DMS79 treated with DMSO at 0.1 percent for 48 hours (cell line): ENCODE measurements around the gene HSBP1L1.

Experiments
- DNase-seq: peaks from one replicate; lab custom pipeline; 2025; lab: John Stamatoyannopoulos, UW

HSBP1L1 gene

DNA sequence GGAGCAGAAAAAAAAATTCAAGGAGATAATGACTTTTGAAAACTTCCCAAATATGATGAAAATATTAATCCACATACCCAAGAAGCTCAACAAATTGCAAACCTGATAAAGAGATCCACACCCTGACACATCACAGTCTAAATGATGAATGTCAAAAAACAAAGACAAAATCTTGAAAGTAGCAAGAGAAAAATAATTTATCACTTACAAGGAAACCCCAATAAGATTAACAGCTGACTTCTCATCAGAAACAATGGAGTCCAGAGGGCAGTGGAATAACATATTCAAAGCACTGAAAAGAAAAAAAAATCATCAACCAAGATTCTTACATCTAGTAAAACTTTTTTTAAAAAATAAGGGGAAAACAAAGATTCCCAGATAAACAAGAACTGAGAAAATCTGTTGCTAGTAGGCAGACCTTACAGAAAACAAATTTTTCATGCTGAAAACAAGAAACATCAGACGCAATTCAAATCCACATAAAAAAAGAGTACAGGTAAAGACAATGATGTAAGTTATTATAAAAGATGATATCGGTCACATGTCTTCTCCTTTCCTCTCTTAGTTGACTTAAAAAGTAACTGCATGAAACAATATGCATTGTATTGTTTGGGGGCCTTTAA, 34.3 kb upstream of the HSBP1L1 start:
- no peak for DNase-seq

DNA sequence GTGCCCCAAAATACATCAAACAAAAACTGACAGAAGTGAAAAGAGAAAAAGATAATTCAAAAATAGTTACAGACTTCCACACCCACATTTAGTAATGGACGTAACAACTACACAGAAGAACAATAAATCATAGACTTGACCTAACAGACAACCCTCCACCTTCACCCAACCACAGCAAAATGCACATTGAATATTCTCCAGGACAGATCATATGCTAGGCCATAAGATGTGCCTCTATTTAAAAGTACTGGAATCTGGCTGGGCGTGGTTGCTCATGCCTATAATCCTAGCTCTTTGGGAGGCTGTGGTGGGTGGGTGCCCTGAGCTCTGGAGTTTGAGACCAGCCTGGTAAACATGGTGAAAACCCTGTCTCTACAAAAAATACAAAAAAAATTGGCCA, 33.0 kb upstream of the HSBP1L1 start:
- no peak for DNase-seq

DNA sequence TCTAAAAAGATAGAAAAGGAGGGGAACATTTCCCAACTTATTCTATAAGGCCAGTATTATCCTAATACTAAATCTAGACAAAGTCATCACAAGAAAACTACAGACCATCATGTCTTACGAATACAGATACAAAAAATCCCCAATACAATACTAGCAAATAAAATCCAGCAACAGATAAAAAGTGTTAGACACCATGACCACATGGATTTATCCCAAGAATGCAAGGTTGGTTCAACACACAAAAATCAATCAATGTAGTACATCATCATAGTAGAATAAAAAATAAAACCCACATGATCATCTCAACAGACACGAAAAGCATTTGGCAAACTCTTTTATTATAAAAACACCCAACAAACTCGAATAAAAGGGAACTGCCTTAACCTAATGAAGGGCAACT, 31.5 kb upstream of the HSBP1L1 start:
- DNase-seq: no peak

DNA sequence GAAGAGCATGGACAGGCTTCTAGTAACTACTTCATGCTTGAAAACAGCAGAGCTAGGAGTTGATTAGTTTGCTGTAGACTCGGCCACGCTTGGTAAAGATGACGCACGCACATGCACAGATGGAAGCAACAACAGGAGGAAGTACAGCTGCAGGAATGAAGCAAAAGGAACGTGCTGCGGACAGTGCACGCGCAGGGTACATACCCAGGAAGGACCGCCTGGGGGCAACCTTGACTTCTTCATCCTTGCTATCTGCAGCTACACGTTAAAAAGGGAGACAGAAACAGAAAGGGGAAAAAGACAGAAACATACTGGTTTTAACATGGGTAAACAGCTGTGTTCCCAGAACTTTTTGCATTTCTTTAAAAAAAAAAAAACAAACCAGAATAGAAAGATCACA, 30.7 kb upstream of the HSBP1L1 start:
- no peak for DNase-seq

DNA sequence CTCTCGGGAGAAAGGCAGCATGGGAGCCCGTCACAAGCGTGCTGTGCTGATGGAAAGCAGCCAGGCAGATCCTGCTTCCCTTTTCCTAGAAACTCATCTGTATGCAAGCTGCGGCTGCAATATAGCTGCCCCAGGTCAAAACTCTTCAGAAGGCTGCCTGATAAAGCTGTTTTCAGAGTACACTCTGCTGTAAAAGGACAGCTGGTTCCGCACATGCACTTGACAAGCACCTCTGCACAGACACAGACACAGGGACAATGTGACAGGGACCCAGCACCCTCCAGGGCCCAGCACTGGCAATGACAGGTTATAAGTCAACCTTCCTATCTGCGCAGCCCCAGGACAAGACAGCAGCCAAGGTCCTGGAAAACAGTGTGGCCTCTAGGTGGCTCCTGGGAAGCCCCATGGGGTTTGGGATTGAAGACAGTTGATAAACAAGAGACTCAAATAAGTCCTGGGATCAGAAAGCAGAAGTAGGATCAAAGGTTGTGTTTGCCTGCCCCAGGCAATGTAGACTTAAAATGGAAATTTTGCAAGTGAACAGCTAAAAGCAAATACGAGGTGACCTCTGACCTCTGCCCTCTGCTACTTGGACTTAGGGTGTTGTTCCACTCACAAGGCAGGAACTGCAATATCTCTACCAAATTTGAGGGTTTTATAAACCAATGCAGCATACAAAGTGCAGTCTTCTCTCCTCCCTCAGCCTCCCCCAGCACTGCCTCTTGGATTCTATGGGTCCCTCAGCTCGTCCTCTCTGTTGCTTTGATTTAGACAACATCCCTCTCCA, 29.9 kb upstream of the HSBP1L1 start:
- no peak for DNase-seq

DNA sequence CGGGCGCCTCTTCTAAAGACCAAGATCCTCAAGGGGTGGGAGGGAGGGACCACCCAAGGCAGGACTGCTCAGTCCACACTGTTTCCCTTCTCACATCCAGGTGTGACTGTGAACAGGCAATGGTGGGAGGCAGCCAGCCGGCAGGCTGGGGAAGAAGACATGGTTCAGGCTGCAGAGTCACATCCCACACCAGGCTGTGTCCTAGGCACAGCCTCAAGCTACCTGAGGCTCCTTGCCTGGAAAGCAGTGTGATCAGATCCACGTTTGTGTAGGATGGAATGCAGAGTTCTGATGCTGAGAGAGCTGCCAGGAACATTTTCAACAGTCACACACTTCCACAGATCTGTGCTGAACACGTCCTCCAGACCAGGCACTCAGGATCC, 29.4 kb upstream of the HSBP1L1 start:
- DNase-seq: no peak

DNA sequence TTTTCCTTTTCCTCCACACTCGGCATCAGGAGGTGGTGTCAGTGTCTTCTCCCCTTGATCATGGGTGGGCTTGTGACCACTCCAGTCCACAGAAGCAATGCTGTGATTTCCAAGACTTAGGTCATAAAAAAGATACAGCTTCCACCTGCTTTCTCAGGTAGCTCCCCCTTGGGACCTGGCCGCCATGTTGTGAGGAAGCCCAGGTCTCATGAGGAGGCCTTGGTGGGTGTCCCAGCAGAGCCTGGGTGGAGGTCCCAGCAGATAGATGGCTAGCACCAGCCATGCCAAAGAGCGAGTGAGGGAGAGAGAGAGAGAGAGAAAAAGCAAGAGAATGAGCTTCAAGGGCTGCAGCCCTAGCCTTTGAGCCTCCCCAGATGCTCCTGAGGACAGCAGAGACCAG, 28.9 kb upstream of the HSBP1L1 start:
- DNase-seq: no peak

DNA sequence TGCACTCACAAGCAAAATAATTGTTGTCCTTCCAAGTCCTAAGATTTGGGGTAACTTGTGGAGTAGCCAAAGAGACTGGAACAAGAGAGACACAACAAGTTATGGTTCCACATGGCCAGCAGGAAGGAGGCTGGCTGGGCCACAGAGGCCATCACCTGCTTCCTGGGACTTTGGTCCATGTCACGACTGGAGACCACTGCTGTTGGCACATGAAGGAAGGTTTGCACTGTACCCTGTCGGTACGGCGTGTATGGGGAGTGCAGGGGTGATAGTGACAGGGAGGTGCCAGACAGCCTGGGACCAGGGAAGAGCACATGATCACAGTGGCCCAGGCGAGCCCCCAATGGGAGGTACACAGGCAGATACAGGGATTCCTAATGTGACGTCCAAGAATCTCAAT, 28.5 kb upstream of the HSBP1L1 start:
- no peak for DNase-seq

DNA sequence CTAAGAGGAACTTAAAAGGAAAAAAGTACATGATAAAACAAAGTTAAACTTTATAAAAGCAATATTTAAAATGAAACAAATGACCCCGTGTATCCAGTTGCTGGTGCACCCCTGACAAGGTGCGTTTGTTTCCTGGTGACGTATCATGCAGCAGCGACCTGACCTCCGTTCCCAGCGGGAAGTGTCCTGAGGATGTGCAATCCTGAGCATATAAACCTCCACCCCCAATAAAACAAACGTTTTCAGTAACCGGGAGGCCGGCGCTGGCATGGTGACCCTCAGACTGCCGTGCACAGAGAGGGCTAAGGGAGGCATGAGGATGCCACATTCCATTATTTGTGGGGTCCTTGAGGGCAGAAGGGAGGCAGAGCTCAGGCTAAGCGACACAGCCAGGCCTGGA, 27.8 kb upstream of the HSBP1L1 start:
- DNase-seq: no peak

DNA sequence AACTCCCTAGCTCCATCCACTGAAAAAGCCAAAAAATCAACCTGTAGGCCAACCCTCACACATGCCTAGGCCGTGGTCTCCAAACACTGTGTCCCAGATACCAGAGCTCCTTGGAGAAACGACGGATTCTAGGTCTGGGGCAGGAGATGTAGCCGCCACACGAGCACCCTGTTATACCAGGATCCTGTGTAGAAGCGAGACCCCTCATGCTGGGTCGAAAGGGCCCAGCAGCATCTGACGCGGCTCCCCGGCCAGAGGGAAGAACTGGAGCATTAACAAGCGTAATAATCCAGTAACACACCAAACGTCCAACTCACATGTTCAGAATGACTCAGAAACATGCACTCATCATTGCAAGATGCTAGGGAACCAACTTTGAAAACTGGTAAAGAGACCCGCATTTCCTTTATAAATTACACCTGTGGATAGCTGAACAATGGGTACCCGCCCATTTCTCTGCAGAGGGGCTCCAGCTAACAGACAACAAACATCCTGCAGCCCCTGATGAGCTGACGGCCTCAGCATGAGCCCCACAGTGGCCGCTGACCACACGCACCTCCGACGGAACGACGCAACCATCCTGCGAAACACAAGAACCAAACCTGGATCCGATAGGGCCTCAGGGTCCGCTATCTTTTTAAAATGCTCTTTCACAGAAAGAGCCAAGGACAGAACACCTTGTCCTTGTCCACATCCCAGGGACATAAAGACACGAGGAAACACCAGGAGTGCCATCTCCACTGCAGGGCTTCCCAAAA, 27.2 kb upstream of the HSBP1L1 start:
- DNase-seq: no peak

DNA sequence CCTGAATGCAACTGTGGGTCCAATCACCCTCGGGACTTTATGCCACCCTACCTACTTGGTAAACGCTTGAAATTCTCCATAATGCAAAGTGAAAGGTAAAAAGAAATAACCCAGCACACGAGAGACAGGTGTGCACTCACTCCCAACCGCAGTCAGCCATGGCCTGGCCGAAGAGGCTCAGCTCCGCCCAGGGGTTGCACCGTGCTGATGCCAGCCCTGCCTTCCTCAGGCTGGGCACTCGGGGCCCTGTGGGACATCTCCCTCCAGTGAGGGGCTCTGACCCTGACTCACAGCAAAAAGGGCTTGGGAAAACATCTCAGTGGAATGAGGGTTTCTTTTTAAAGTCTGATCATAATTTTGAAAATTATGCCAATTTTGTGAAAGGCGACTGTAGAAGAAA, 26.2 kb upstream of the HSBP1L1 start:
- no peak for DNase-seq

DNA sequence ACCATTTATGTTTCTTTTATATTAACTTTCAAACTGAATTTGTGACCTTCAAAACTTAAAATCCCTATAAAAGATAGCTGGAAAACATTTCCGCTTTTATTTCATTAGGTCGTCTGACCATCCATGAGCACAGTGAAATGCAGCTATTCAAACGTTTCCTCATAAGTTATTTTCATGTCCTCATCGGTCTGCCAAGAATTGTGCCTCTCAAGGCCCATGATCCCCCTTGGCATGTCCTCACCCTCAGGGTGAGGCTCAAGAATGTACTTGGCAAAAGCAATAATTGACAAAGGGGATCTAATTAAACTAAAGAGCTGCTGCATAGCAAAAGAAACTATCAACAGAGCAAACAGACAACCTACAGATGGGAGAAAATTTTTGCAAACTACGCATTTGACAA, 25.3 kb upstream of the HSBP1L1 start:
- DNase-seq: no peak

DNA sequence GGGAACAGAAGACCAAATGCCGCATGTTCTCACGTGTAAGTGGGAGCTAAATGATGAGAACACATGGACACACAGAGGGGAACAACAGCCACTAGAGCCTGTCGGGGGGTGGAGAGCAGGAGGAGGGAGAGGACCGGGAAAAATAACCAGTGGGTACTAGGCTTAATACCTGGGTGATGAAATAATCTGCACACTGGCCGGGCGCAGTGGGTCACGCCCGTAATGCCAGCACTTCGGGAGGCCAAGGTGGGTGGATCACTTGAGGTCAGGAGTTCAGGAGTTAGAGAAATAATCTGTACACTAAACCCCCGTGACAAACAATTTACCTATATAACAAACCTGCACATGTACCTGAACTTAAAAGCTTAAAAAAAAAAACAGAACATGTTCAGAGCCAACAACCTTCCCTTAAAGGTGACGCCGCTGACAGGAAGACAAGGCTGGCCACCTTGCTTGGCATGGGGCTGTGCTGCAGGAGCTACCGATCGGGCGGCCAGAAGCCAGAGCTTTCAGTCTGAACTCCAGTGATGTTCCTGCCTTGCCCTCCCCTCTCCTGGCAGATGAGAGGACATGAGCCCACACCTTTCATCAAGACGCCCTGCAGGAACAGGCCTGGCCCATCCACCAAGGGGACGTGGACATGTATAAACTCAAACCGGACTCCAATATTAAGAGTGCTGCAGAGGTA, 24.2 kb upstream of the HSBP1L1 start:
- no peak for DNase-seq

DNA sequence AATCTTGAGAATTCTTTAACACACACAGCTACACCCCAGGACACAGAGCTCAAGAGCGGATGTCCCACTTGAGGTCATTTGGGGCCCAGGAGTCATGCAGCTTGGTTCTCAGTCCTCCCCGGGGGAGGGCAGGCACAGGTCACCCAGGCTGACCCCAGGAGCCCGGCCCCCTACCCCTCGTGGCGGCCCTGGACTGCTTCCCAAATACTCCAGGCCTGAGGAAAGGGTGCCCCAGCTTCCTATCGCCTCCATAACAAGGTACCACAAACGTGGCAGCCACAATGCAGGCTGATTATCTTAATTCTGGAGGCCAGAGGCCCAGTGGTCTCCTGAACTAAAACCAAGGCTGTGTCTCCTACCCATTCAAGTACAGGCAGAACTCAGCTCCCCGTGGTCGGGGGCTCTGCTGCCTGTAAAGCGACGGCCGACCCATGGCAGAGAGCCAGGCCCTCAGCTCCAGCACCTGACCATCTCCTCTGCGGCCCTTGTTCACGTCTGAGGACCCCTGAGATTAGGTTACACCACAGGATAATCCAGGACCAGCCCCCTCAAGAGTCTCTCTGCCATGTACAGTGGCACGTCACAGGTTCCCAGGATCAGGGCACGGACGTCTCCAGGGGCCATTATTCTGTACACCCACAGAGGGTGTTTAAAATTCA, 23.5 kb upstream of the HSBP1L1 start:
- peak; percentile 12 for DNase-seq

DNA sequence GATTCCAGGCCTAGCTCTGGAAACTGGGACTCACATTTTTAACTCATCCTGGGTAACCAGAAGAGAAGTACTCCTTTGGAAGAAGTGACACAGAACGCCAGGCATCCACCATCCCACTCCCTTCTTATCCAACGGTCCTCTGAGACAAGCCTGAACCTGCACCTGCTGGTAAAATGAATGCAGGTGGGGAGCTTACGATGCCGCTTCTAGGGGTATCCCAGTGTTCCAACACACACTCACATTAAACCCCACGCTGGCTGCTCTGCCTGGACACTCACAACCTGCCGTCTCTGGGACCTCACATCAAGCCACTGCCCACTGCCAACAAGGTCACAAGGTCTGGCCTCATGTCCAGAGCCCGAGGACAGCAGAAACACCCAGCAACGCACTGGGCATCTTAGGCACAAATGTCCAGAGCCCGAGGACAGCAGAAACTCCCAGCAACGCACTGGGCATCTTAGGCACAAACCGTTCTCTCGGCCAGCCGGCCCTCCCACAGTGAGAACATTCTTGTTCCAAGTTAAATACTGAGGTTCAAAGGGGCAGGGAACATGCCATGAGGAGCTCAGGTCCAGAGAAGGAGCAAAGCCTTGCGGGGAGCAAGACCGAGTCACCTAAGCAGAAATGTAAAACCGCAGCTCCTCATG, 22.8 kb upstream of the HSBP1L1 start:
- DNase-seq: no peak

DNA sequence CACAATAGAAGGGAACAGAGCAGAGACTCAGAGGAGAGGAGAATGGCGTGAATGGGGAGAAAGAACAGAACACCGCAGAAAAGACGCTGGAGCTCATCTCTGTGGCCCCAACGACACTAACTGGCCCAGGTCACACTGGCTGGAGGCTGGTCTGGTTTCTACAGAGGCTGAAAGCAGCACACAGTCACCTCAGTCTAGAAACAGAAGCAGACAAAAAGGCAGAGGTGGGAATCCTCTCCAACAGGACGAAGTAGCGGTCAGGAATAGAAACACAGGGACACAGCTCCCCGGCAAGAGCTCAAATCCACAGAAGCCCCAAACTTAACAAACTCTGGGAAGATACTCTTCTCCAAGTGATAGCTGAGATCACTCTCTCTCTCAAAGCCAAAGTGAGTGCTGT, 22.2 kb upstream of the HSBP1L1 start:
- DNase-seq: no peak

DNA sequence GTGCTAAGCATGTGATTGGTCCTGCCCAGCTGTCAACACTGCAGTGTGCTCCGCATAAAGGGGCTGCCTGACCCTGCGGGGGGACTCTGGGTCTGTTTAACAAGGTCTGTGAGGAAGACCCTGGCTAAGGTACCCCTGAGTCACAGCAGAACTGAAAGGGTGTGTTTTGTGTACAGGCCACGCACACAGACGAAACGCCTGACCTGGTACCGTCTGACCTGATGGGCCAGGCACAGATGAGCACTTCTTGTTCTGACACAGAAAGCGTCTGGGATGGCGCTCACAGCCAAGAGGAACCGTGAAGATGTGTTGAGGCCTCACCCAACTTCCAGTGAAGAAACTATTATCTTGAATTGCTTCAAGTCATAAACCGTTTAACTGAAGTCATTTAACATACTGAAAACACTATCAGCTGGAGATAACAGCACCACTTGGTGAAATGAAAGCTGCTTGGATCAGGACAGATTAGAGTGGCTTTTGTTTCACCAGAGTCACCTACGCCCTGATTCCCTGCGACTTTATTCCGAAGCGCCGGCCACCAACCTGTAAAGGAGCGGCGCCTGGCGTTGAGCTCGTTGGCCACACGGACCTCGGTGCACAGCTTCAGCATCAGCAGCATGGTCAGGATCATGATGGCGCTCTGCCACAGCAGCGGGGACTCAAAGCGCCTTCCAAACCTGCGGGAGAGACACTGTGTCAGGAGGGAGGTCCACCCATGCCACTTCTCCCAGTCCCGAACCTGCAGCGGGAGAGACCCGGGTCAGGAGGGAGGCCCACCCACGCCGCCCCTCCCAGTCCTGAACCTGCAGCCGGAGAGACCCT, 21.4 kb upstream of the HSBP1L1 start:
- no peak for DNase-seq

DNA sequence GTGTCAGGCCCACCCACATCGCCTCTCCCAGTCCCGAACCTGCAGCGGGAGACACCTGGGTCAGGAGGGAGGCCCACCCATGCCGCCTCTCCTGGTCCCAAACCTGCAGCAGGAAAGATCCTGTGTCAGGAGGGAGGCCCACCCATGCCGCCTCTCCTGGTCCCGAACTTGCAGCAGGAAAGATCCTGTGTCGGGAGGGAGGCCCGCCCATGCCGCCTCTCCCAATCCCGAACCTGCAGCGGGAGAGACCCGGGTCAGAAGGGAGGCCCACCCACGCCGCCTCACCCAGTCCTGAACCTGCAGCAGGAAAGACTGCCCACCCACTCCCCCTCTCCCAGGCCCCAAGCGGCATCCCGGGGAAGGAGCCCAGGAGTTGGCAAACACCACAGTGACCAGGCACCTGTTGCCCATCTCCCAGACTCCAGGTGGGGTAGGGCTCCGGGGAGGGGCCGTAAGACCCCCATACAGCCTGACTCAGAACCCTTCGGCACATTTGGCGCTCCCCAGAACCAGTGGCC, 20.8 kb upstream of the HSBP1L1 start:
- DNase-seq: no peak

DNA sequence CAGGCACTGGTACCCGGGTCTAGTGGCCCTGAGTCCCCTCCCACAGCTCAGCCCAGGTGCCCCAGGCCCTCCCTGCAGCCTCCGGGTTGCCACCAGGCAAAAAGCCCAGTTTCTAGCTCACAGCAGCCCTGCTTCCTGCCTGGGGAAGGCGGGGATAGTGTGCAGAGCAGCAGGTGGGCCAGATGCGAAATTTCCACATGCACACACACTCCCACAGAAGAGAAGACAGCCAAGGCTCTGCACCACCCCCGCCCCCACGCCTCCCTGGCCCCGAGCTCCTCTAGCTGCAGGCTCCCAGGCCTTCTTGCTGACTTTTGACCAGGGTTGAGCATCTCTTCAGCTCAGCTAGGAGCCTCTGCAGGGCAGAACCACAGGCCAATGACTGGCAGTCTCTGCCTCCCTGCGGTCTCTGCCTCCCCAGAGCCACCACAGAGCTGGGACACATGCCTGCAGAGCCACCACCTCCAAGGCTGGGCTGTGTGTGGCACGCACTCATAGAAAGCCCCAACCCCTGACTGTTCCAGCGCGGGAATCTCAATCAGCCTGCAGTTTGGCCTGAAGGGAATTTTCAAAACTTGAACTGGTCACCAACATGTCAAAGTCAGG, 20.2 kb upstream of the HSBP1L1 start:
- no peak for DNase-seq

DNA sequence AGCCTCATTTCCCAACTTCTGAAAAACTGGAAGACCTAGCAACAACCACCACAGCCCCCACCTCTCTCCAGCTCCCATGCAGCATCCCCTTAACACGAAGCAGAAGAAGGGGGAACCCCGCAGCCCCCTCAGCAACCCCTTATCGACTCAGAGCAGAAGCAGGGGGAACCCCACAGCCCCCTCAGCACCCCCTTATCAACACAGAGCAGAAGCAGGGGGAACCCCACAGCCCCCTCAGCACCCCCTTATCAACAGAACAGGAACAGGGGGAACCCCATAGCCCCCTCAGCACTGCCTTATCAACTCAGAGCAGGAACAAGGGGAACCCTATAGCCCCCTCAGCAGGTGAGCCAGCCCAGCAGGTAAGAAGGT, 19.7 kb upstream of the HSBP1L1 start:
- no peak for DNase-seq
